Panc1 (cell line): ENCODE measurements around the gene HIPK2. TPM values are rescaled to one million over a fixed set of nuclear protein-coding genes. Genes with fewer than 3 reads are reported as not detected.

Experiments
- ATAC-seq: fragments of 200-7000 bp; cut with Tn5 transposase; 2 replicates; pipeline ENCODE4 v1.9.1; 2020; ENCODE audit warnings: mild to moderate bottlenecking, moderate library complexity
- BruUV-seq: library from RNA; stranded (reverse); fragments of 400-500 nt; replicated peaks from 2 replicates; lab custom pipeline; 2021; lab: Mats Ljungman, UMichigan
- CTCF ChIA-PET: fragments of 300-600 bp; sonication (Branson Sonifier 250); formaldehyde crosslinking; loops from one replicate; lab custom pipeline; 2022; ENCODE audit warnings: antibody characterized with exemption; lab: Charles Lee
- POLR2A ChIA-PET: fragments of 300-600 bp; sonication (Branson Sonifier 250); formaldehyde crosslinking; loops from one replicate; lab custom pipeline; 2022; ENCODE audit warnings: antibody characterized with exemption; lab: Charles Lee
- DNase-seq: peaks from one replicate; pipeline ENCODE4 v3.0.0-alpha.2; 2010; ENCODE audit warnings: low read depth, low spot score
- H3K27ac ChIP-seq: 2 replicates; pipeline ENCODE4 v1.5.1; 2011; ENCODE audit warnings: mild to moderate bottlenecking, low read length, inconsistent platforms
- H3K27me3 ChIP-seq: fragments of 200-500 bp; sonication (Bioruptor generic); 2 replicates; pipeline ENCODE4 v1.6.0; 2014; ENCODE audit warnings: low read length, inconsistent platforms; ENCODE audit not compliant: control insufficient read depth, insufficient read depth
- H3K36me3 ChIP-seq: fragments of 200-500 bp; sonication (Bioruptor generic); 2 replicates; pipeline ENCODE4 v1.5.1; 2014; ENCODE audit warnings: inconsistent platforms, mild to moderate bottlenecking, low read length, moderate library complexity; ENCODE audit not compliant: control insufficient read depth, insufficient read depth
- H3K4me1 ChIP-seq: 2 replicates; pipeline ENCODE4 v1.5.1; 2011; ENCODE audit warnings: inconsistent platforms, mild to moderate bottlenecking, low read length, moderate library complexity; ENCODE audit not compliant: control insufficient read depth, insufficient read depth
- H3K4me3 ChIP-seq, 2 experiments: 2 replicates each; pipeline ENCODE4 v1.5.1; 2011 to 2012; ENCODE audit warnings: low read depth in 2 of 2, low read length in 2 of 2, mild to moderate bottlenecking in 2 of 2, inconsistent platforms in 1 of 2, moderate library complexity in 1 of 2
- H3K9me3 ChIP-seq: fragments of 200-500 bp; sonication (Bioruptor generic); 2 replicates; pipeline ENCODE4 v1.5.1; 2014; ENCODE audit warnings: low read depth, mild to moderate bottlenecking, inconsistent platforms, low read length, moderate library complexity; ENCODE audit not compliant: control insufficient read depth, insufficient read depth
- POLR2AphosphoS5 ChIP-seq: IDR thresholded peaks from 2 replicates; pipeline ENCODE4 v1.6.1; 2012; ENCODE audit warnings: mild to moderate bottlenecking, low read depth, low read length, moderate library complexity
- SIN3A ChIP-seq: IDR thresholded peaks from 2 replicates; pipeline ENCODE4 v1.6.1; 2012; ENCODE audit warnings: low read depth, mild to moderate bottlenecking, low read length, moderate library complexity, borderline replicate concordance; ENCODE audit not compliant: insufficient read depth
- TCF7L2 ChIP-seq: IDR thresholded peaks from 2 replicates; pipeline ENCODE4 v1.6.1; 2011; ENCODE audit warnings: mild to moderate bottlenecking, low read depth, low read length, inconsistent platforms
- in situ Hi-C: cut with HindIII; loops from 2 replicates; pipeline ENCODE4 v1.10.0; 2016; ENCODE audit warnings: low sequenced_read_pairs, low pct_unique_long_range_greater_than_20kb
- intact Hi-C: fragments of 100-400 bp; cut with micrococcal nuclease; formaldehyde crosslinking; loops from one replicate; pipeline ENCODE4 v1.10.0; 2022; ENCODE audit not compliant: unreplicated experiment
- total RNA-seq: library from RNA; stranded (reverse); gene quantifications from one replicate; pipeline ENCODE4 v1.2.1, GENCODE V29; 2021; ENCODE audit not compliant: unreplicated experiment
- TF ChIP-seq, protein P1 (sequence below), 2 experiments: IDR thresholded peaks; 2 replicates each; pipeline ENCODE4 v1.6.1; 2011 to 2012; ENCODE audit warnings: low read depth in 2 of 2, control low read depth in 1 of 2, low read length in 1 of 2, mild to moderate bottlenecking in 1 of 2, moderate library complexity in 1 of 2; ENCODE audit not compliant: insufficient read depth in 1 of 2
- TF ChIP-seq, protein P2 (sequence below): fragments of 450-650 bp; IDR thresholded peaks from 2 replicates; pipeline ENCODE4 v1.5.1; 2017; ENCODE audit warnings: mild to moderate bottlenecking

The HIPK2 gene
- total RNA-seq, 1 experiment from 2014 or later = 34.1 TPM

GRCh38 chr7:139525239-139525638 lies 252.6 kb downstream of the HIPK2 start:
- no peak for DNase-seq
- no peak for ATAC-seq
- intact Hi-C loops = no loop called here
- CTCF ChIA-PET = no interaction called here
- TF ChIP-seq SIN3A = no peak
- TF ChIP-seq, protein P1, sequence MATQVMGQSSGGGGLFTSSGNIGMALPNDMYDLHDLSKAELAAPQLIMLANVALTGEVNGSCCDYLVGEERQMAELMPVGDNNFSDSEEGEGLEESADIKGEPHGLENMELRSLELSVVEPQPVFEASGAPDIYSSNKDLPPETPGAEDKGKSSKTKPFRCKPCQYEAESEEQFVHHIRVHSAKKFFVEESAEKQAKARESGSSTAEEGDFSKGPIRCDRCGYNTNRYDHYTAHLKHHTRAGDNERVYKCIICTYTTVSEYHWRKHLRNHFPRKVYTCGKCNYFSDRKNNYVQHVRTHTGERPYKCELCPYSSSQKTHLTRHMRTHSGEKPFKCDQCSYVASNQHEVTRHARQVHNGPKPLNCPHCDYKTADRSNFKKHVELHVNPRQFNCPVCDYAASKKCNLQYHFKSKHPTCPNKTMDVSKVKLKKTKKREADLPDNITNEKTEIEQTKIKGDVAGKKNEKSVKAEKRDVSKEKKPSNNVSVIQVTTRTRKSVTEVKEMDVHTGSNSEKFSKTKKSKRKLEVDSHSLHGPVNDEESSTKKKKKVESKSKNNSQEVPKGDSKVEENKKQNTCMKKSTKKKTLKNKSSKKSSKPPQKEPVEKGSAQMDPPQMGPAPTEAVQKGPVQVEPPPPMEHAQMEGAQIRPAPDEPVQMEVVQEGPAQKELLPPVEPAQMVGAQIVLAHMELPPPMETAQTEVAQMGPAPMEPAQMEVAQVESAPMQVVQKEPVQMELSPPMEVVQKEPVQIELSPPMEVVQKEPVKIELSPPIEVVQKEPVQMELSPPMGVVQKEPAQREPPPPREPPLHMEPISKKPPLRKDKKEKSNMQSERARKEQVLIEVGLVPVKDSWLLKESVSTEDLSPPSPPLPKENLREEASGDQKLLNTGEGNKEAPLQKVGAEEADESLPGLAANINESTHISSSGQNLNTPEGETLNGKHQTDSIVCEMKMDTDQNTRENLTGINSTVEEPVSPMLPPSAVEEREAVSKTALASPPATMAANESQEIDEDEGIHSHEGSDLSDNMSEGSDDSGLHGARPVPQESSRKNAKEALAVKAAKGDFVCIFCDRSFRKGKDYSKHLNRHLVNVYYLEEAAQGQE (IDR thresholded peaks at IDR 0.05; ENCODE audit: insufficient read depth in 1 of 2, low read depth in 2 of 2, low read length in 1 of 2) = no peak
- TF ChIP-seq, protein P2, sequence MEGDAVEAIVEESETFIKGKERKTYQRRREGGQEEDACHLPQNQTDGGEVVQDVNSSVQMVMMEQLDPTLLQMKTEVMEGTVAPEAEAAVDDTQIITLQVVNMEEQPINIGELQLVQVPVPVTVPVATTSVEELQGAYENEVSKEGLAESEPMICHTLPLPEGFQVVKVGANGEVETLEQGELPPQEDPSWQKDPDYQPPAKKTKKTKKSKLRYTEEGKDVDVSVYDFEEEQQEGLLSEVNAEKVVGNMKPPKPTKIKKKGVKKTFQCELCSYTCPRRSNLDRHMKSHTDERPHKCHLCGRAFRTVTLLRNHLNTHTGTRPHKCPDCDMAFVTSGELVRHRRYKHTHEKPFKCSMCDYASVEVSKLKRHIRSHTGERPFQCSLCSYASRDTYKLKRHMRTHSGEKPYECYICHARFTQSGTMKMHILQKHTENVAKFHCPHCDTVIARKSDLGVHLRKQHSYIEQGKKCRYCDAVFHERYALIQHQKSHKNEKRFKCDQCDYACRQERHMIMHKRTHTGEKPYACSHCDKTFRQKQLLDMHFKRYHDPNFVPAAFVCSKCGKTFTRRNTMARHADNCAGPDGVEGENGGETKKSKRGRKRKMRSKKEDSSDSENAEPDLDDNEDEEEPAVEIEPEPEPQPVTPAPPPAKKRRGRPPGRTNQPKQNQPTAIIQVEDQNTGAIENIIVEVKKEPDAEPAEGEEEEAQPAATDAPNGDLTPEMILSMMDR = no peak
- no peak for TF ChIP-seq TCF7L2
- no peak for TF ChIP-seq POLR2AphosphoS5
- Histone ChIP-seq H3K9me3 (no peaks in the 10 kb centered on the region), H3K27me3 (peaks cover 8% of the 10 kb centered on the region), H3K27ac (no peak overlapping the region), H3K4me3 (no peak overlapping the region), H3K4me1 (no peaks in the 10 kb centered on the region), H3K36me3 (no peaks in the 10 kb centered on the region)
- in situ Hi-C loops = no loop called here
- POLR2A ChIA-PET = no interaction called here
- BruUV-seq = no TSS peak

GRCh38 chr7:139523968-139524815 lies 253.6 kb downstream of the HIPK2 start:
- no peak overlapping the region for H3K27ac ChIP-seq
- H3K4me1 ChIP-seq = no peaks in the 10 kb centered on the region
- POLR2A ChIA-PET = no interaction called here
- H3K36me3 ChIP-seq = no peaks in the 10 kb centered on the region
- TF ChIP-seq, protein P2 = no peak
- TF ChIP-seq, protein P1 (IDR thresholded peaks at IDR 0.05; ENCODE audit: insufficient read depth in 1 of 2, low read depth in 2 of 2, low read length in 1 of 2) = no peak
- TF ChIP-seq TCF7L2 (no peak), POLR2AphosphoS5 (no peak), SIN3A (no peak)
- intact Hi-C loops (no loop called here), in situ Hi-C loops (no loop called here)
- DNase-seq = no peak
- BruUV-seq = no TSS peak
- H3K4me3 ChIP-seq = no peak overlapping the region
- no peaks in the 10 kb centered on the region for H3K9me3 ChIP-seq
- CTCF ChIA-PET = no interaction called here
- peaks cover 8% of the 10 kb centered on the region for H3K27me3 ChIP-seq
- no peak for ATAC-seq
